GM12875 (cell line): ENCODE results near the gene ARHGEF28.

ENCODE experiments used
- H3K4me3 ChIP-seq: one replicate; pipeline ENCODE4 v1.5.1; 2011; ENCODE audit warnings: low read depth, low read length, control low read depth
- CTCF ChIP-seq: IDR thresholded peaks from 2 replicates; pipeline ENCODE4 v1.5.1; 2011; ENCODE audit warnings: low read depth, mild to moderate bottlenecking, control low read depth, inconsistent platforms, low read length, moderate library complexity, borderline replicate concordance; ENCODE audit not compliant: insufficient read depth

ARHGEF28 gene

GRCh38 chr5:73944581-73944980 lies 318.6 kb downstream of the ARHGEF28 start:
- TF ChIP-seq CTCF = no peak
- no peak overlapping the region for H3K4me3 ChIP-seq

GRCh38 chr5:73945505-73945904 lies 319.5 kb downstream of the ARHGEF28 start:
- TF ChIP-seq CTCF = peak; percentile 43; the same call in 1 of the 2 replicates
- no peak overlapping the region for H3K4me3 ChIP-seq

- H3K4me3 ChIP-seq = no peak overlapping the region
These were observed 320.3 kb downstream of the ARHGEF28 start for GRCh38 chr5:73946278-73946677.

GRCh38 chr5:73946919-73947602 lies 321.1 kb downstream of the ARHGEF28 start:
- no peak overlapping the region for H3K4me3 ChIP-seq
- no peak for TF ChIP-seq CTCF

More at GRCh38 chr5:73946278-73946677, 320.3 kb downstream of the ARHGEF28 start:
- no peak for TF ChIP-seq CTCF

- no peak overlapping the region for H3K4me3 ChIP-seq
- no peak for TF ChIP-seq CTCF
These were observed 322.1 kb downstream of the ARHGEF28 start for GRCh38 chr5:73947906-73948640.

- no peak overlapping the region for H3K4me3 ChIP-seq
- TF ChIP-seq CTCF = no peak
These were observed 322.7 kb downstream of the ARHGEF28 start for GRCh38 chr5:73948720-73949119.

- no peak for TF ChIP-seq CTCF
- no peak overlapping the region for H3K4me3 ChIP-seq
These were observed 324.5 kb downstream of the ARHGEF28 start for GRCh38 chr5:73950441-73950873.
